HepG2 (cell line): ENCODE data around the gene ZNF831. TPM values are rescaled to one million over a fixed set of nuclear protein-coding genes. Genes with fewer than 3 reads are reported as not detected.

ENCODE experiments used
- ARNT2 ChIP-seq: sonication (generic); formaldehyde crosslinking; IDR thresholded peaks from 2 replicates; pipeline ENCODE4 v1.8.0; 2022; ENCODE audit warnings: mild to moderate bottlenecking, low read depth, missing genetic modification reagents, moderate library complexity
- CENPX ChIP-seq: sonication (generic); formaldehyde crosslinking; IDR thresholded peaks from 2 replicates; pipeline ENCODE4 v1.9.0; 2021; ENCODE audit warnings: mild to moderate bottlenecking, missing genetic modification reagents, moderate library complexity
- HNRNPH1 ChIP-seq: fragments of 200-400 bp; formaldehyde crosslinking; optimal IDR thresholded peaks from 2 replicates; pipeline ENCODE3; 2017; ENCODE audit warnings: mild to moderate bottlenecking, low read depth, low read length
- KIAA2018 ChIP-seq: sonication (generic); formaldehyde crosslinking; IDR thresholded peaks from 2 replicates; pipeline ENCODE4 v1.5.0; 2020; ENCODE audit warnings: mild to moderate bottlenecking, missing genetic modification reagents, borderline replicate concordance
- PCBP1 ChIP-seq: fragments of 200-400 bp; formaldehyde crosslinking; IDR thresholded peaks from 2 replicates; pipeline ENCODE4 v1.6.1; 2017; ENCODE audit warnings: mild to moderate bottlenecking, low read depth, low read length, borderline replicate concordance
- THAP9 ChIP-seq: sonication (generic); formaldehyde crosslinking; IDR thresholded peaks from 2 replicates; pipeline ENCODE4; 2020; ENCODE audit warnings: missing genetic modification reagents, mild to moderate bottlenecking, borderline replicate concordance
- ZBTB7B ChIP-seq: sonication (generic); formaldehyde crosslinking; IDR thresholded peaks from 2 replicates; pipeline ENCODE4 v1.4.0; 2020; ENCODE audit warnings: missing genetic modification reagents
- ZSCAN25 ChIP-seq: sonication (generic); formaldehyde crosslinking; IDR thresholded peaks from 2 replicates; pipeline ENCODE4 v1.8.0; 2022; ENCODE audit warnings: mild to moderate bottlenecking, missing genetic modification reagents
- polyA plus RNA-seq, 8 experiments: library from polyadenylated mRNA; depleted of rRNA in 3 of 8; stranded (reverse) in 7 of 8; unstranded in 1 of 8; fragments of >200 nt; fragmentation: Illumina TruSeq in 4 of 8; extraction: Trizol in 4 of 8; gene quantifications; 2 replicates each; pipeline versions ENCODE4 v1.2.1 to v1.2.3, GENCODE V29; 2011 to 2016; ENCODE audit warnings: low read depth in 4 of 8, missing spikeins in 1 of 8, mixed read lengths in 1 of 8; ENCODE audit not compliant: insufficient read depth in 1 of 8
- total RNA-seq, 5 experiments: library from RNA; depleted of rRNA; stranded (reverse); fragments of >200 nt; fragmentation: Illumina TruSeq; extraction: Trizol; gene quantifications; 2 replicates each; pipeline ENCODE4 v1.2.3, GENCODE V29; 2016; ENCODE audit warnings: low read depth in 1 of 5
- TF ChIP-seq, protein P1 (sequence below): sonication (generic); formaldehyde crosslinking; IDR thresholded peaks from 2 replicates; pipeline ENCODE4 v1.5.0; 2020; ENCODE audit warnings: missing genetic modification reagents, mild to moderate bottlenecking, borderline replicate concordance
- TF ChIP-seq, protein P2 (sequence below): sonication (generic); formaldehyde crosslinking; IDR thresholded peaks from 2 replicates; pipeline ENCODE4 v1.4.0; 2020; ENCODE audit warnings: missing genetic modification reagents

Gene ZNF831
- total and polyA plus RNA-seq, 2 of the 13 experiments (the other 11 are each of a cell fraction or from before 2014, with no cell fraction given): not detected

DNA sequence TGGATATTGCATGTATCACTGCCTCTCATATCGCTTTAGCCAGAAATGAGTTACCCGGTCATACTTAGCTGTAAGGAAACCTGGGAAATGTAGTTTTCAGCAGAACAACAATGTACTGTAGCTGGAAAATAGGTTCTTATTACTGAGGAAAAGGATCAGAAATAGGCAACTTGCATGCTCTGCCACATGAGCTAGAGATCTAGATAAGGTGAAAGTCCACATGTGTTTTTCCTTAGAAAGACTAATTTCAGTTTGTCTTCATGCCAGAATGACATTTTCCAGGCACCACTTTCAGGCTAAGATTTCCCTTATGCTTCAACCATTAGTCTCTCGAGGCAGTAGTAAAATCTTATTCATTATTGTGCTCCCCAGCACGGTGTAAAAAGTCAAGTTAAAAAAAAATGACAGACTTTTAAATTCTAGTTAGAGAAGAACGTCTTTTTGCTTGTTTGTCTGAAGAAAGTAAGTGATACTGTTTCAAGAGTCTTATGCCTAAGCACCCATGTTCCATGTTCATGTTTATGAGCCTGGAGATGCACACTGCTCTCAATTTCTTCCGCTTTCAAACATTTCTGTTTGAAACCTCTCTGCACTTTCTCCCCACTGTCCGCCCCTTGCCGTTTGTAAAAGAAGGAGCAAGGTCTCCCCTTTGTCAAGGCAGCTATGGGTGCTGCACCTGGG lies 67.6 kb downstream of the ZNF831 start (continued):
- TF ChIP-seq KIAA2018 (CRISPR knock-in tag) (no peak), ZBTB7B (CRISPR knock-in tag) (no peak), HNRNPH1 (no peak), ZSCAN25 (CRISPR knock-in tag) (no peak), THAP9 (CRISPR knock-in tag) (no peak), ARNT2 (CRISPR knock-in tag) (no peak), CENPX (CRISPR knock-in tag) (no peak), PCBP1 (no peak)
- TF ChIP-seq, protein P1, sequence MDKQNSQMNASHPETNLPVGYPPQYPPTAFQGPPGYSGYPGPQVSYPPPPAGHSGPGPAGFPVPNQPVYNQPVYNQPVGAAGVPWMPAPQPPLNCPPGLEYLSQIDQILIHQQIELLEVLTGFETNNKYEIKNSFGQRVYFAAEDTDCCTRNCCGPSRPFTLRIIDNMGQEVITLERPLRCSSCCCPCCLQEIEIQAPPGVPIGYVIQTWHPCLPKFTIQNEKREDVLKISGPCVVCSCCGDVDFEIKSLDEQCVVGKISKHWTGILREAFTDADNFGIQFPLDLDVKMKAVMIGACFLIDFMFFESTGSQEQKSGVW (CRISPR knock-in tag): no peak
- TF ChIP-seq, protein P2, sequence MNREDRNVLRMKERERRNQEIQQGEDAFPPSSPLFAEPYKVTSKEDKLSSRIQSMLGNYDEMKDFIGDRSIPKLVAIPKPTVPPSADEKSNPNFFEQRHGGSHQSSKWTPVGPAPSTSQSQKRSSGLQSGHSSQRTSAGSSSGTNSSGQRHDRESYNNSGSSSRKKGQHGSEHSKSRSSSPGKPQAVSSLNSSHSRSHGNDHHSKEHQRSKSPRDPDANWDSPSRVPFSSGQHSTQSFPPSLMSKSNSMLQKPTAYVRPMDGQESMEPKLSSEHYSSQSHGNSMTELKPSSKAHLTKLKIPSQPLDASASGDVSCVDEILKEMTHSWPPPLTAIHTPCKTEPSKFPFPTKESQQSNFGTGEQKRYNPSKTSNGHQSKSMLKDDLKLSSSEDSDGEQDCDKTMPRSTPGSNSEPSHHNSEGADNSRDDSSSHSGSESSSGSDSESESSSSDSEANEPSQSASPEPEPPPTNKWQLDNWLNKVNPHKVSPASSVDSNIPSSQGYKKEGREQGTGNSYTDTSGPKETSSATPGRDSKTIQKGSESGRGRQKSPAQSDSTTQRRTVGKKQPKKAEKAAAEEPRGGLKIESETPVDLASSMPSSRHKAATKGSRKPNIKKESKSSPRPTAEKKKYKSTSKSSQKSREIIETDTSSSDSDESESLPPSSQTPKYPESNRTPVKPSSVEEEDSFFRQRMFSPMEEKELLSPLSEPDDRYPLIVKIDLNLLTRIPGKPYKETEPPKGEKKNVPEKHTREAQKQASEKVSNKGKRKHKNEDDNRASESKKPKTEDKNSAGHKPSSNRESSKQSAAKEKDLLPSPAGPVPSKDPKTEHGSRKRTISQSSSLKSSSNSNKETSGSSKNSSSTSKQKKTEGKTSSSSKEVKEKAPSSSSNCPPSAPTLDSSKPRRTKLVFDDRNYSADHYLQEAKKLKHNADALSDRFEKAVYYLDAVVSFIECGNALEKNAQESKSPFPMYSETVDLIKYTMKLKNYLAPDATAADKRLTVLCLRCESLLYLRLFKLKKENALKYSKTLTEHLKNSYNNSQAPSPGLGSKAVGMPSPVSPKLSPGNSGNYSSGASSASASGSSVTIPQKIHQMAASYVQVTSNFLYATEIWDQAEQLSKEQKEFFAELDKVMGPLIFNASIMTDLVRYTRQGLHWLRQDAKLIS (CRISPR knock-in tag): no peak
